Glutamatergic neuron (in vitro differentiated cells): ENCODE data around the gene ME3. TPM values are rescaled to one million over a fixed set of nuclear protein-coding genes. Genes with fewer than 3 reads are reported as not detected.

ENCODE experiments used
- DNase-seq: peaks from one replicate; pipeline ENCODE4 v3.0.0; 2022
- H3K27ac Mint-ChIP-seq: one replicate; pipeline ENCODE4 v1.8.0; 2020; ENCODE audit warnings: mild to moderate bottlenecking, mixed read lengths, inconsistent platforms; ENCODE audit not compliant: unreplicated experiment
- H3K27me3 Mint-ChIP-seq: one replicate; pipeline ENCODE4 v1.8.0; 2020; ENCODE audit warnings: mild to moderate bottlenecking, moderate library complexity, mixed read lengths, inconsistent platforms; ENCODE audit not compliant: unreplicated experiment
- H3K36me3 Mint-ChIP-seq: one replicate; pipeline ENCODE4 v1.8.0; 2020; ENCODE audit warnings: mild to moderate bottlenecking, mixed read lengths, inconsistent platforms; ENCODE audit not compliant: unreplicated experiment
- H3K4me1 Mint-ChIP-seq: one replicate; pipeline ENCODE4 v1.8.0; 2020; ENCODE audit warnings: mild to moderate bottlenecking, low read depth, mixed read lengths, inconsistent platforms; ENCODE audit not compliant: unreplicated experiment
- H3K4me3 Mint-ChIP-seq: one replicate; pipeline ENCODE4 v1.8.0; 2020; ENCODE audit warnings: mild to moderate bottlenecking, mixed read lengths, inconsistent platforms; ENCODE audit not compliant: unreplicated experiment
- H3K9me3 Mint-ChIP-seq: one replicate; pipeline ENCODE4 v1.8.0; 2020; ENCODE audit warnings: mild to moderate bottlenecking, moderate library complexity, mixed read lengths, inconsistent platforms; ENCODE audit not compliant: unreplicated experiment
- CTCF ChIP-seq: fragments of 200-600 bp; sonication (generic); IDR thresholded peaks from one replicate; pipeline ENCODE4 v1.5.0; 2021; ENCODE audit not compliant: partially characterized antibody, unreplicated experiment
- total RNA-seq: library from RNA; stranded (reverse); fragmentation: NEBNext Ultra II Directional; extraction: Animal tissue kit (Norgen Biotek cat#: 25700); gene quantifications from one replicate; pipeline ENCODE4 v1.2.1, GENCODE V29; 2021; ENCODE audit not compliant: unreplicated experiment

ME3 gene
- total RNA-seq, 1 donor from 2014 or later: 12.4 TPM

DNA sequence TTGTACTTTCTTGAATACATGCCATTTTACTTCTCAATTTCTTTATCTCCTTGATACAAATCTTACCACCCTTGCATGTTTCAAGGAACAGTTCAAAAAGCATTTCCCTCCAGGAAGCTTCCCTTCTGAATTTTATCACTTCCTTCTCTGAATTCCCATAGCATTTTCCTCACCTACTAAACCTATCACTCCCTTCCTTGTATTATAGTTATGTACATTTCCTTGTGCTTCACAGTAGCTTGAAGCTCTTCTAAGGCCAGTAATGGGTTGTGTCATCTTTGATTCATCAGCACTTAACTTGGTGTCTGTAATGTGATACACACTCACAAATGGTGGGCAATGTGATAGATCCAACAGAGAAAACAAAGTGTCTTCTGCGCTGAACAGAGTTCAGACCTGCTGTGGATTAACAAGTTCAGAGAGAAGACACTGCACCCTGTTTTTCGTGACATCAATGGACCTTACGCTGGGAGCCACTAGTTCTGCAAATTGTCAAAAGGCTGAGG is 170.2 kb downstream of the ME3 start:
- Mint-ChIP-seq H3K4me3 (no peak overlapping the region), H3K9me3 (no peaks in the 10 kb centered on the region), H3K27ac (no peak overlapping the region), H3K4me1 (no peaks in the 10 kb centered on the region), H3K27me3 (no peaks in the 10 kb centered on the region), H3K36me3 (no peaks in the 10 kb centered on the region)
- TF ChIP-seq CTCF: no peak
- DNase-seq: no peak

GRCh38 chr11:86500500-86501140 is 171.8 kb downstream of the ME3 start:
- Mint-ChIP-seq H3K36me3 (no peaks in the 10 kb centered on the region), H3K4me1 (no peaks in the 10 kb centered on the region), H3K27ac (no peak overlapping the region), H3K4me3 (no peak overlapping the region), H3K27me3 (no peaks in the 10 kb centered on the region), H3K9me3 (no peaks in the 10 kb centered on the region)
- DNase-seq: no peak
- no peak for TF ChIP-seq CTCF

- no peak for TF ChIP-seq CTCF
- H3K9me3 Mint-ChIP-seq: no peaks in the 10 kb centered on the region
Measured at GRCh38 chr11:86499723-86500129, 172.7 kb downstream of the ME3 start.

DNA sequence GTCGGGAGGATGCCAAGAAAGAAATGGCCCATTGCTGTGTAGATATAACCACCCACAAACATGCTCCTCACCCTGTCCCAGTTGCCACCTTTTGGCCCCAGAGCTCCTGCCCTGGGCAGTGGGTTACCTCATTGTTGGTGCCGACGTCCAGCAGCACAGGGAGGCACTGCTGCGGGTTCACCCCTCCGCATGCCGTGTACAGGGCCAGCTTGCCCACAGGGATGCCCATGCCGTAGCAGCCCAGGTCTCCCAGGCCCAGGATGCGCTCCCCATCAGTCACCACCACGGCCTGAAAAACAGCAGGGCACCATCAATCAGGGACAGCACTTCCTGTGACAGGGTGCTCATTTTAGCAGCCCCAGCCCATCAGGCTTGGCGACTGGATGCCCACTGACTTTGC is 174.6 kb downstream of the ME3 start:
- H3K4me3 Mint-ChIP-seq: no peak overlapping the region
- H3K9me3 Mint-ChIP-seq: no peaks in the 10 kb centered on the region
- no peaks in the 10 kb centered on the region for H3K36me3 Mint-ChIP-seq
- DNase-seq: no peak
- no peak overlapping the region for H3K27ac Mint-ChIP-seq
- H3K4me1 Mint-ChIP-seq: no peaks in the 10 kb centered on the region
- H3K27me3 Mint-ChIP-seq: no peaks in the 10 kb centered on the region
- TF ChIP-seq CTCF: no peak

More at GRCh38 chr11:86499723-86500129, 172.7 kb downstream of the ME3 start:
- no peak overlapping the region for H3K27ac Mint-ChIP-seq
- H3K4me1 Mint-ChIP-seq: no peaks in the 10 kb centered on the region
- H3K27me3 Mint-ChIP-seq: no peaks in the 10 kb centered on the region
- H3K4me3 Mint-ChIP-seq: no peak overlapping the region
- no peak for DNase-seq
- no peaks in the 10 kb centered on the region for H3K36me3 Mint-ChIP-seq

DNA sequence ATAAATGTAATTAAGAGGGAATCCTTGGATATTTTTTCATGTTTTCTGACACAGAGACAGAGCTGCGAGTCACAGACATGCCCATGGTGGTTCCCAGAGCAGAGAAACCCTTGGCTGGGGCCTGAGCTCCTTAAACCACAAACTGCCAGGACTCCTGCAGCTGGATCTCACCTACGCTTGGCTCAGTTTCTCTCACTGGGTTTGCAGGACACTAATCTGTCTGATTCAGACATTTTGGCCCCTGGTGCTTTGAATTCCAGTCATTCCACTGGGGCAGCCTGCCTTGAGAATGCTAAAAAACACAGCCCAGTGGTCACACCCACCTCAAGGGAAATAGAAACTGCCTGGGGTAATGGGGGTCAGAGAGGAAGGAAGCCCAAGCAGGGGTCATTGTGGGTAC is 175.1 kb downstream of the ME3 start:
- H3K27me3 Mint-ChIP-seq: no peaks in the 10 kb centered on the region
- no peak overlapping the region for H3K27ac Mint-ChIP-seq
- H3K9me3 Mint-ChIP-seq: no peaks in the 10 kb centered on the region
- no peak overlapping the region for H3K4me3 Mint-ChIP-seq
- no peak for TF ChIP-seq CTCF
- no peak for DNase-seq
- no peaks in the 10 kb centered on the region for H3K36me3 Mint-ChIP-seq
- no peaks in the 10 kb centered on the region for H3K4me1 Mint-ChIP-seq
